Measurements from ENCODE around the gene HSD17B14. TPM values are rescaled to one million over a fixed set of nuclear protein-coding genes. Genes with fewer than 3 reads are reported as not detected.
"Not testable (repeated sequence)": the region's sequence is repeated elsewhere in the genome, so short reads cannot be mapped to it uniquely, and the experiment has no call there.

HSD17B14 gene
- not detected in 2 replicates for total RNA-seq (2014; rRNA removed; shearing (Covaris generic))
- 0.28 TPM in 1 of 2 replicates, not detected in the other for polyA plus RNA-seq (2015; cell fraction: cytosol; rRNA removed)
- polyA plus RNA-seq (2015; cell fraction: nucleus; rRNA removed) = 0.31 and 1.1 TPM in 2 replicates

- DNase-seq (ENCODE audit: low read depth) = no peak
These were observed at the start of gene HSD17B14 for GRCh38 chr19:48836089-48837017. HSD17B14 (minus strand) TSS chr19:48836491; CDS start chr19:48836411, 80 bp downstream.

- DNase-seq (ENCODE audit: low read depth) = no peak
These were observed 47.4 kb upstream of the HSD17B14 start for GRCh38 chr19:48883726-48884125.

GRCh38 chr19:48881741-48882657, 45.7 kb upstream of the HSD17B14 start:
- DNase-seq (ENCODE audit: low read depth) = no peak

GRCh38 chr19:48879696-48880095, 43.4 kb upstream of the HSD17B14 start:
- not testable (repeated sequence) for DNase-seq (ENCODE audit: low read depth)

- no peak for DNase-seq (ENCODE audit: low read depth)
These were observed 42.8 kb upstream of the HSD17B14 start for GRCh38 chr19:48879025-48879637.

GRCh38 chr19:48878196-48879024, 42.1 kb upstream of the HSD17B14 start:
- no peak for DNase-seq (ENCODE audit: low read depth)

- no peak for DNase-seq (ENCODE audit: low read depth)
These were observed 41.5 kb upstream of the HSD17B14 start for GRCh38 chr19:48877855-48878195.

GRCh38 chr19:48876043-48876981, 40.0 kb upstream of the HSD17B14 start:
- peak; percentile 58 for DNase-seq (ENCODE audit: low read depth)

GRCh38 chr19:48874303-48875135, 38.2 kb upstream of the HSD17B14 start:
- peak; percentile 95 for DNase-seq (ENCODE audit: low read depth)

GRCh38 chr19:48873476-48874302, 37.4 kb upstream of the HSD17B14 start:
- no peak for DNase-seq (ENCODE audit: low read depth)

- DNase-seq (ENCODE audit: low read depth) = peak; percentile 91
These were observed 36.7 kb upstream of the HSD17B14 start for GRCh38 chr19:48872884-48873475.

GRCh38 chr19:48872182-48872883, 36.0 kb upstream of the HSD17B14 start, which contains the start of gene PPP1R15A:
PPP1R15A (plus strand) TSS chr19:48872421; CDS start chr19:48873234, 813 bp downstream.
- peak; percentile 97 for DNase-seq (ENCODE audit: low read depth)

- DNase-seq (ENCODE audit: low read depth) = not testable (repeated sequence)
These were observed 35.3 kb upstream of the HSD17B14 start for GRCh38 chr19:48871471-48872181.

- no peak for DNase-seq (ENCODE audit: low read depth)
These were observed 33.8 kb upstream of the HSD17B14 start for GRCh38 chr19:48870048-48870447.

- DNase-seq (ENCODE audit: low read depth) = no peak
These were observed 32.0 kb upstream of the HSD17B14 start, which contains the start of gene PLEKHA4 for GRCh38 chr19:48868114-48868886. PLEKHA4 (minus strand) TSS chr19:48868617; CDS start chr19:48867620, 997 bp downstream.
